GM23338 (cell line): ENCODE measurements around the gene MS4A6A. TPM values are rescaled to one million over a fixed set of nuclear protein-coding genes. Genes with fewer than 3 reads are reported as not detected.
A peak's percentile ranks its signal among the peaks of the same experiment; 100 is the strongest.

ENCODE experiments used
- ATAC-seq: fragments of 200-7000 bp; cut with Tn5 transposase; 3 replicates; pipeline ENCODE4 v1.9.1; 2020
- DNase-seq: peaks from one replicate; pipeline ENCODE4 v3.0.0-alpha.2; 2015; ENCODE audit warnings: low spot score
- H2AFZ ChIP-seq: fragments of 200-600 bp; sonication (generic); 2 replicates; pipeline ENCODE4 v1.8.0; 2016; ENCODE audit warnings: antibody characterized with exemption, mild to moderate bottlenecking, moderate library complexity
- H3F3A ChIP-seq: fragments of 200-600 bp; sonication (generic); replicated peaks from 2 replicates; pipeline ENCODE4 v1.8.0; 2017; ENCODE audit warnings: antibody characterized with exemption, mixed run types, low read depth
- H3K27ac ChIP-seq: fragments of 200-600 bp; sonication (generic); 2 replicates; pipeline ENCODE4 v1.6.1; 2016; ENCODE audit warnings: low read depth
- H3K27me3 ChIP-seq: fragments of 200-600 bp; sonication (generic); 2 replicates; pipeline ENCODE4 v1.8.0; 2016; ENCODE audit warnings: mild to moderate bottlenecking, mixed run types, moderate library complexity; ENCODE audit not compliant: insufficient read depth
- H3K36me3 ChIP-seq: fragments of 200-600 bp; sonication (generic); 2 replicates; pipeline ENCODE4 v1.8.0; 2016; ENCODE audit warnings: mild to moderate bottlenecking; ENCODE audit not compliant: insufficient read depth
- H3K4me1 ChIP-seq: fragments of 200-600 bp; sonication (generic); 2 replicates; pipeline ENCODE4 v1.8.0; 2016; ENCODE audit warnings: mild to moderate bottlenecking, moderate library complexity; ENCODE audit not compliant: insufficient read depth
- H3K4me2 ChIP-seq: fragments of 200-600 bp; sonication (generic); 2 replicates; pipeline ENCODE4 v1.7.1; 2017; ENCODE audit warnings: mixed run types
- H3K4me3 ChIP-seq: fragments of 200-600 bp; sonication (generic); 2 replicates; pipeline ENCODE4 v1.6.1; 2016; ENCODE audit warnings: mixed run types
- H3K79me2 ChIP-seq: fragments of 200-600 bp; sonication (generic); replicated peaks from 2 replicates; pipeline ENCODE4 v1.8.0; 2017; ENCODE audit warnings: mild to moderate bottlenecking; ENCODE audit not compliant: insufficient read depth
- H3K9me2 ChIP-seq: fragments of 200-600 bp; sonication (generic); 2 replicates; pipeline ENCODE4 v1.8.0; 2017; ENCODE audit not compliant: insufficient read depth
- H4K20me1 ChIP-seq: fragments of 200-600 bp; sonication (generic); replicated peaks from 2 replicates; pipeline ENCODE4 v1.8.0; 2017; ENCODE audit warnings: mild to moderate bottlenecking; ENCODE audit not compliant: insufficient read depth
- H3K27ac Mint-ChIP-seq: 2 replicates; pipeline ENCODE4 v1.8.0; 2020; ENCODE audit warnings: inconsistent platforms, mild to moderate bottlenecking, moderate library complexity, mixed read lengths
- H3K27me3 Mint-ChIP-seq: 3 replicates; pipeline ENCODE4 v1.8.0; 2022; ENCODE audit warnings: low read depth, mild to moderate bottlenecking, moderate library complexity, mixed read lengths, inconsistent platforms; ENCODE audit not compliant: insufficient read depth, poor library complexity
- H3K36me3 Mint-ChIP-seq: 3 replicates; pipeline ENCODE4 v1.8.0; 2021; ENCODE audit warnings: low read depth, mild to moderate bottlenecking, inconsistent platforms, moderate library complexity, mixed read lengths
- H3K4me1 Mint-ChIP-seq: 3 replicates; pipeline ENCODE4 v1.8.0; 2020; ENCODE audit warnings: mild to moderate bottlenecking, inconsistent platforms, mixed read lengths
- H3K4me3 Mint-ChIP-seq: 3 replicates; pipeline ENCODE4 v1.8.0; 2021; ENCODE audit warnings: moderate library complexity, mild to moderate bottlenecking, inconsistent platforms, mixed read lengths
- H3K9me3 Mint-ChIP-seq: 3 replicates; pipeline ENCODE4 v1.8.0; 2020; ENCODE audit warnings: moderate library complexity, mild to moderate bottlenecking, inconsistent platforms, mixed read lengths
- CREB1 ChIP-seq: fragments of 250-450 bp; sonication (Bioruptor Pico); IDR thresholded peaks from 2 replicates; pipeline ENCODE4 v1.5.0; 2020; ENCODE audit warnings: low read depth, mild to moderate bottlenecking, moderate library complexity
- CTCF ChIP-seq, 2 experiments: fragments of 200-600 bp in 1 of 2; sonication (generic) in 1 of 2; conservative IDR thresholded peaks; 2 replicates each; pipeline versions ENCODE4 v1.5.1 to v1.6.1; 2016 to 2017; ENCODE audit warnings: antibody characterized with exemption in 2 of 2, low read depth in 2 of 2, mild to moderate bottlenecking in 2 of 2, moderate library complexity in 1 of 2
- EZH2 ChIP-seq: fragments of 200-600 bp; sonication (generic); IDR thresholded peaks from one replicate; pipeline ENCODE4 v1.8.0; 2017; ENCODE audit warnings: antibody characterized with exemption, mild to moderate bottlenecking, low read depth; ENCODE audit not compliant: unreplicated experiment
- JUNB ChIP-seq: IDR thresholded peaks from one replicate; pipeline ENCODE4 v1.6.1; 2016; ENCODE audit warnings: antibody characterized with exemption; ENCODE audit not compliant: unreplicated experiment
- NANOG ChIP-seq: IDR thresholded peaks from 2 replicates; pipeline ENCODE4 v1.6.1; 2016; ENCODE audit warnings: antibody characterized with exemption, borderline replicate concordance
- POLR2AphosphoS5 ChIP-seq: IDR thresholded peaks from 2 replicates; pipeline ENCODE4 v1.6.1; 2016; ENCODE audit warnings: antibody characterized with exemption, low read depth
- REST ChIP-seq: IDR thresholded peaks from one replicate; pipeline ENCODE4 v1.6.1; 2018; ENCODE audit warnings: antibody characterized with exemption; ENCODE audit not compliant: unreplicated experiment
- STAT1 ChIP-seq: IDR thresholded peaks from one replicate; pipeline ENCODE4 v1.6.1; 2016; ENCODE audit warnings: antibody characterized with exemption; ENCODE audit not compliant: unreplicated experiment
- ZNF331 ChIP-seq: fragments of 250-450 bp; sonication (Bioruptor Pico); IDR thresholded peaks from 2 replicates; pipeline ENCODE4 v1.5.0; 2020; ENCODE audit warnings: low read depth, mild to moderate bottlenecking, moderate library complexity
- ZNF462 ChIP-seq: fragments of 250-450 bp; sonication (Bioruptor Pico); IDR thresholded peaks from 2 replicates; pipeline ENCODE4 v1.5.0; 2020; ENCODE audit warnings: mild to moderate bottlenecking, moderate library complexity
- polyA plus RNA-seq: library from polyadenylated mRNA; unstranded; fragments of >200 nt; fragmentation: Nextera tagmentation; extraction: Ambion mirVana; gene quantifications from 2 replicates; pipeline ENCODE4 v1.2.1, GENCODE V29; 2016
- total RNA-seq: library from RNA; depleted of rRNA; stranded (reverse); fragments of >200 nt; shearing (Covaris generic); gene quantifications from 2 replicates; pipeline ENCODE4 v1.2.3, GENCODE V29; 2014

Gene MS4A6A
- total and polyA plus RNA-seq, 2 experiments from 2014 or later, result not detected

GRCh38 chr11:60195923-60196368, 13.1 kb upstream of the MS4A6A start:
- Mint-ChIP-seq H3K36me3 (peaks cover 14% of the 10 kb centered on the region), H3K9me3 (peaks cover 20% of the 10 kb centered on the region), H3K27me3 (no peaks in the 10 kb centered on the region), H3K4me3 (no peak overlapping the region), H3K27ac (no peak overlapping the region; the same call in 1 of the 2 replicates), H3K4me1 (peaks cover 4% of the 10 kb centered on the region; the same call in 2 of the 3 replicates)
- H3K4me3 ChIP-seq, result no peak overlapping the region
- H3K4me1 ChIP-seq, result no peaks in the 10 kb centered on the region
- TF ChIP-seq POLR2AphosphoS5, result no peak
- no peaks in the 10 kb centered on the region for H3F3A ChIP-seq
- no peaks in the 10 kb centered on the region for H3K79me2 ChIP-seq
- ATAC-seq, result no peak
- DNase-seq, result no peak
- H3K27ac ChIP-seq, result no peak overlapping the region
- H4K20me1 ChIP-seq, result no peaks in the 10 kb centered on the region
- H2AFZ ChIP-seq, result peak overlapping the region; percentile 82; the same call in 1 of the 2 replicates
- no peak overlapping the region for H3K4me2 ChIP-seq
- H3K36me3 ChIP-seq, result peaks cover 5% of the 10 kb centered on the region; the same call in 1 of the 2 replicates
- H3K9me2 ChIP-seq, result no peaks in the 10 kb centered on the region
- no peaks in the 10 kb centered on the region for H3K27me3 ChIP-seq

GRCh38 chr11:60194511-60194910, 11.6 kb upstream of the MS4A6A start:
- Histone ChIP-seq H2AFZ (peak overlapping the region; percentile 85), H3K4me3 (no peak overlapping the region), H3K27me3 (no peaks in the 10 kb centered on the region), H3K79me2 (no peaks in the 10 kb centered on the region), H3F3A (no peaks in the 10 kb centered on the region), H3K36me3 (peaks cover 5% of the 10 kb centered on the region; the same call in 1 of the 2 replicates), H3K4me2 (no peak overlapping the region), H4K20me1 (no peaks in the 10 kb centered on the region), H3K27ac (no peak overlapping the region), H3K4me1 (no peaks in the 10 kb centered on the region), H3K9me2 (no peaks in the 10 kb centered on the region)
- TF ChIP-seq JUNB (no peak), STAT1 (no peak), EZH2 (no peak), REST (no peak), CTCF (conservative IDR thresholded peaks at IDR 0.05; ENCODE audit: low read depth in 2 of 2) (no peak), ZNF462 (CRISPR knock-in tag) (no peak), POLR2AphosphoS5 (no peak), ZNF331 (CRISPR knock-in tag) (no peak), CREB1 (CRISPR knock-in tag) (no peak), NANOG (no peak)
- peaks cover 14% of the 10 kb centered on the region for H3K36me3 Mint-ChIP-seq
- no peaks in the 10 kb centered on the region for H3K27me3 Mint-ChIP-seq
- DNase-seq (no peak), ATAC-seq (no peak; the same call in 2 of the 3 replicates)
- H3K4me1 Mint-ChIP-seq, result peaks cover 4% of the 10 kb centered on the region; the same call in 2 of the 3 replicates
- H3K9me3 Mint-ChIP-seq, result peaks cover 18% of the 10 kb centered on the region
- no peak overlapping the region for H3K27ac Mint-ChIP-seq
- no peak overlapping the region for H3K4me3 Mint-ChIP-seq
